Ovary (tissue), 3 donors: ENCODE results near the gene SLC16A4.

Experiments used
- CTCF ChIP-seq, 3 donors: fragments of 450-650 bp in 2 of 3; fragments of 200-600 bp in 1 of 3; IDR thresholded peaks; one replicate each; pipeline versions ENCODE4 v1.5.1 to v1.8.0; 2016 to 2022; ENCODE audit warnings: antibody characterized with exemption in 3 of 3, mild to moderate bottlenecking in 1 of 3
- EP300 ChIP-seq: sonication (generic); formaldehyde crosslinking; IDR thresholded peaks from one replicate; pipeline ENCODE4 v1.6.1; 2017; ENCODE audit warnings: antibody characterized with exemption
- POLR2A ChIP-seq: fragments of 450-650 bp; IDR thresholded peaks from one replicate; pipeline ENCODE4 v1.6.1; 2017; ENCODE audit warnings: antibody characterized with exemption, mild to moderate bottlenecking, moderate library complexity
- donor health status: DM: no; HTN: no; CAD: no.

DNA sequence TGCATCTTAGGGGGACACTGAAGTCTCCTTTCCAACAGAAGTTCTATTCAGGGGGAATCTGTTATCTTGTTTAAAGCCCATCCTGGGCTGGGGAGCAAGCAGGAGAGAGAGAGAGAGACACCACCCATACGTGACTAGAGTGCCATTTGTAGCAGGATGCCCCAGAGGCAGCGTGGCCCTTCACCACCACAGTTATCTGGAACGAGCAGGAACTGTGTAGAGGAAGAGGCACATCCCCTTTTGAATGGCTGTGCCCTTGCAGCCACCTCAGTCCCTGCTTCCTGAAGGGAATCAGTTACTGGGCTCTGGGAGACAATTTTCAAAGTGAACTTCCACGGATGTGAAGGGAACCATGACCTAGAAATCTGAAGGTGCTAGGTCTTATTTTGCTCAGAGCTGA is 36.0 kb upstream of the SLC16A4 start:
- no peak for TF ChIP-seq CTCF (IDR thresholded peaks at IDR 0.05)
- TF ChIP-seq POLR2A = no peak
- no peak for TF ChIP-seq EP300
